ENCODE measurements around the gene ABHD13.
A peak's percentile ranks its signal among the peaks of the same experiment; 100 is the strongest.
"Not testable (repeated sequence)": the region's sequence is repeated elsewhere in the genome, so short reads cannot be mapped to it uniquely, and the experiment has no call there.

ABHD13 gene

DNA sequence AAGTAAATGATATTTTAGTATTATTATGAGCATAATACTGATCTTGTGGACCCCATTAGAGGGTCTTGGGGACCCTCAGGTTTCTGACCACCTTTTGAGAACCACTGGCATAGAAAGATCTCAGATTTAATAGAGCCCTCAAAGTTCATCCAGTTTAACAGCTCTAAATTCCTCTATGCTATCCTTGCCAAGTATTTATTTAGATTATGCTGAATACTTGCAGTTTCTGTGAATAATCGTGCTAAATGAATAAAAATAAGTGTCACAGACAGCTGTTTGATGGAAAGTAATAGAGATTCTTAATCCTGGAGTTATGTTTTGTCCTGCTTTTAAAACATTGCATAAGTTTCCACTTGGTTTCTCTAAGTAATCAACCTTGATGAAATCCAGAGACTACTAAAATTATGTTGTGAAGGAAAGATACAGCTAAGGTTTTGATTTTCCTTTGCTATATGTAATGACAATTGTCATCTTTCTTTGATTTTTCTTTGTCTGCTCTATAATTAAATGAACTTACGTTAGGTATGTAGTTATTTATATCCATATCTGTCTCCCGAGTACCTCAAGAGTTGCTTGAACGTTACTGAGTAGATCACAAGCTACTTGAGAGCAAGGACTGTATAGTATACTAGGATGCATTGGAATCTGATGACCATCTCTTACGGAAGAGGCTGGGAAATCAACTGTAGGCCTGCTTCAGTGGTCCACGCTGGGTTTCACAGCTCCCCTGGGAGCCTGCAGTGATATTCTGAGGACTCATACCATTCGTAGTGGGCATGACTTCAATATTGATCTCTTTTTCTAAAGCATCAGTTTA is 5.7 kb downstream of the ABHD13 start:
- DNase-seq (ENCODE audit: low spot score) = no peak

DNA sequence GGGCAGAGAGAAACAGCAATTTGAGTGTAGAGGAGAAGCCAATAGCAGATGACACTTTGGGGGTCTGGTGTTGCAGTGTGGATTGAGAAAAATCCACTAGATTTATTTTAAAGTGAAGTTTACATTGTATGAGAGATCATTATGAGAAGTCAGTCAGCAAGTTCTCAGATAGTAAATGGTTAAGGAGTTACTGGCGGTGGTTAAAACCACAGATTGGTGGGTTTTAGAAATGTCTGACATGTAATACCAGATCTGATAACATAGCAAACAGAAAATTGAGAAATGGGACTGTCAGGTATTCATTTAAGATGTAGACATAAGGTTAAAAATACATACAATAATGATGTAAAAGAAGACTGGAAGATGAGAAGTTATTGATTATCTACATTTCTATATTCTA is 7.2 kb downstream of the ABHD13 start:
- no peak for DNase-seq (ENCODE audit: low spot score)

DNA sequence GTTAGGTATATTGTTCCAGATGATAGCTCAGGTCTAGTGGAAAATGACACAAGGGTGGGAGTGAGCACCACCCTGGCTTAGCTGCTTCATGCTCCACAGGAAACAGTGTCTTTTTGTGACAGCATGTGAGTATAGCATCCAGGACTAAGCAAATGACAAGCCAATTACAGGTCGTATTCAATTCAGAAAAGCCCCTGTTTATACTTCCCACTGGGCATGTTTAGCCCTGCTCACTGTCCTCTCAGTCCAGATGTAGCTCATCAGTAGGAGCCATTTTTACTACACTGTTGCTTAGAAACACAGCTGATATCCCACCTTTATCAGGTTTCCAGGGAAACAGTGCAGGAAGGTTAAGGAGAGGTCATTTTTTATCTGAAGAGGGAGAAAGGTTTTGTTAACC is 8.0 kb downstream of the ABHD13 start:
- DNase-seq (ENCODE audit: low spot score) = no peak

DNA sequence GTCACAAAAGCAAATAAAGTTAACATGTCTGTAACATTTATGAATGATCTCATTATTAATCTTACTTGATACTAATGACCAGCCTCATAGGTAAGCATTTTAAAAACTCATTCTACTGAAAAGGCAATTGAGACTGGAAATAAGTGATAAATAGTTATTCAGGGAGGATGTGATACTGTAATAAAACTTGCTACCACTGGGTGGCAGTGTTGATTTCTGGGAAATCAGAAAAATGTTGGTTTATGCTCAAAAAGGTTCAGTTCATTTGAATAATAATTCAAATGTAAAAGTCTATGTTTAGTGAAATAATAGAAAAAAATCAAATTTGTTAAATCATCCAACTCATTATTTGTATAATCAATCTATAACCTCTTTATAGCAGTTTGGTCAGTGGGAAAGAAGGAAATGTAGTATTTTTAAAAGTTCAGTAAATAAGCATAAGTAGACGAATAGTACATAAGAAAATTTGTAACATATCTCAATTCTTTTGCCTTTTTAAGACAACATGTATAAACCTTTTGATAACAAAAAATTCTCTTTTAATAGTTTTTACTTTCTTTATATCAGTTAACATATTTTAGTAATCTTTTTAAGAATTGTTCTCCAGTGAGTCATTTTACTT is 9.6 kb downstream of the ABHD13 start:
- peak; percentile 43 for DNase-seq (ENCODE audit: low spot score)

DNA sequence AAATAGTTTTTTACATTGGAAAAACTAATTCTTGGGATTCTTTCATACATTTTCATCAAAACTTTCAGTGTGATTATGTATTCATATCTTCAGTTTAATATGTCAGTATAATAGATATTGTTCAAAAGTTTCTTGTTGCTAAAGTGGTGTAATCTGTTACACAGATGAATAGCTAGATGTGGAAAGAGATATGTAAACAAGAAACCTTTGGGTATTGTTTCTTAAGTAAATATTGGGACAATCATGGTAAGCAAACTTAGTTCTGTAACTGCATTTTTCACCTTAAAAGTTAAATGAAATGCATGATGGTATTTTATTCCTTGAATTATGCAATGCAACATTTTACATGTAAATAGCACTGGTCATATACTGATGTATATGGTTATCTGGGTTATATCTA is 12.2 kb downstream of the ABHD13 start:
- DNase-seq (ENCODE audit: low spot score) = no peak

DNA sequence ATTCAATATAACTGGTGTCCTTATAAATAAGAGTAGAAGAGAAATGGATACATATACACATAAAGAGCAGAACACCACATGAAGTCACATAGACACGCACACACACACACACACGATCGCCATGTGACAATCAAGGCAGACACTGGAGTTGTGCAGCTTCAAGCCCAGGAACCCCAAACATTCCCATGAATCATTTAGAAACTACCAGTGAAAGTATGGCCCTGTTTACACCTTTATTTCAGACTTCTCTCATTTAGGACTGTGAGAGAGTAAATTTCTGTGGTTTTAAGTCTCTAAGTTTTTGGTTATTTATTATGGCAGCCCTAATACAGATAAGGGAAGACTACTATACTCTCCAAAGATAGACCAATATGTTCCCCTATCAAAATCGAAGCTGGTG is 31.0 kb downstream of the ABHD13 start:
- DNase-seq (ENCODE audit: low spot score) = no peak

DNA sequence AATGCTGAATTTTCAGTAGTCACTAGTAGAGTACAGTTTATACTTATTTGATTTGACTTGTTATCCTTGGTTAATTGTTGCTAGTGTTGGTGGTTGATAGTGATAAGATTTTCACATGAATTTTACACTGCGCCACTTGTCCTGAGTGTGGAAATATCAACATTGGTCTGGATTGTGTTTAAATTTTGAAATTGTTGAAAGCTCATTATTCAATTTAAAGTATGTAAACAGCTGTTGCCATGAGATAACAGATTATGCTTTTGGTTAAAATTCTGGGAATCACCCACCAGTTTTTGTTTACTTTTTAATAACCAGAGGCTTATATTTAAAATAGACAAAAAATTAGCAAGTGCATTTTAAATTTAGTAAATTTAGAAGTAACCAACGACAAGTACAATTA is 39.1 kb downstream of the ABHD13 start:
- no peak for DNase-seq (ENCODE audit: low spot score)

DNA sequence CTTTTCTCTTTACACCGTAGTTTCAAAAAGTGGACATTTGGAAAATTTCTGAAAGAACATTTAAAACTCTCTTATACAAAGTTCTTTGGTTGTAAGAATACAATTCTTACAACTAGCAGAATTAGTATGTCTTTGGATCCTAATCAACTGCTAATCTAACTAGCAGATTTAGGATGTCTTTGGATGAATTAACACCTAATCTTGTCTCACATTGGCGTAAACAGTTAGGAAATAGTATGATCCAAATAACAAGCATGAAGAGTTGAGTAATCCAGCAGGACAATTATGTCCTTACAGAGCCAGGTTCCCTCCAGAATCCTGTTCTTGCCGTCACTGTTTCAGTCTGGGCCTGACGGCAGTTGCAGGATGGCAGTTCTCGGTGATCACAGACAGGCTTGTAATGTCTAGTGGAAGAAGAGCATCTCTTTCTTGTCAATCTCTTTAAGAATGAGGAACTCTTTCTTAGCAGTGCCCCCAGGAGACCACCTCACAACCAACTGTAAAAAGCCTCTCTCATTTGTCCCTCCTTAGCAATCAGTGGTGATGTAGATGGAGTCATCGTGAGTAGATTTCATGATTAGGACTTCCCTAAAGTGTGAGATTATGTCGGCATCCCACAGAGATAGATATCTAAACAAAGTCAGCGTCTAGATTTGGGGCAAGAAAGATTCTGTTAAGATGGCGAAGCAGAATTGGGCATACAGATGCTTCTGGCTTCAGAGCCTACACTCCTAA is 45.6 kb downstream of the ABHD13 start:
- DNase-seq (ENCODE audit: low spot score) = no peak

DNA sequence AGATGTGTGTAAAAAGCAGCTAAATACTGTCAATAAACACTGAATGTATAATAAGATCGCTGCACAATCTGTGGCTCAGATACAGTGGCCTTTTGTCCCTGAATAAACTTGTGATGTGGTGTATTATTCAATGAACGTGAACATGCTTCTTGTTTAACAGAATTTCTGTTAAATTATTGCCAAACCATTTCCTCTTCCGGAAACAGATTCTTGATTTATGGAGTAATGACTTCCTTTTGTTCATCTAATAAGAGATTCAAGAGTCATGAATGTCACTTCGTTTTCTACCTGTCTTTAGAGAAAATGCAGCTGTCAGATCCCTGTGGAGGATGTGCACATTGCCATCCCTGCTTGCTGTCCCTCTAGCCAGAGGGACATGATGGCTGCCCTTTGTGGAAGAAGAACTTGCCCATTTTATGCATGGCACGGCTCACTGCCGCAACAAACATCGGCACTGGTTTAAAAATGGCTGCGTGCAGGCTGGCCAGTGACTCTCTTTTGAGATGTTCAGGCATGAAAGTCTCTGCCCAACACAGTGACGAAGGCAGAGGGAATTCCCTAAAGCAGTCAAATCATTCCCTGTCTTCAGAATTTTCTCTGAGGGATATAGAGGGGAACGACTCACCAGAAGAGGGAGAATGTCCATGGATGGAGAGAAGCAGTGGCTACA is 48.3 kb downstream of the ABHD13 start:
- DNase-seq (ENCODE audit: low spot score) = no peak

DNA sequence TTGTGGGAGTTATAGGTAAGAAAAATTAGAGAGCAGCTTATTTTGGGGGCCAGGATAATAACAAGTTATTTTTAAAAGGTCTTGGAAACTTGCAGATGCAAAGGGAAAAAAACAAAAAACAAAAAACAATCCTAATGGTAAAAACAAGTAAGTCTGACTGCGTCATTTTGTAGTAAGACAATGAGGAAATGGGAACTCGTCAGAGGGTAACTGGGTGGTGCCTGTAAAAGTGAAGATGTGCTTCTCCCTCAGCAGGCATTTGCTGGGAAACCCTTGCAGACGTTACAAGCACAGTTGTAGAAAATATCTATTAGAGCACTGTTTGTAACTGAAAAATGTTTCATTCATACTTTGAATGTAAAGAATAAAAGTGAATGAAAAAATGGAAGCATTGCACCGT is 49.2 kb downstream of the ABHD13 start:
- no peak for DNase-seq (ENCODE audit: low spot score)

DNA sequence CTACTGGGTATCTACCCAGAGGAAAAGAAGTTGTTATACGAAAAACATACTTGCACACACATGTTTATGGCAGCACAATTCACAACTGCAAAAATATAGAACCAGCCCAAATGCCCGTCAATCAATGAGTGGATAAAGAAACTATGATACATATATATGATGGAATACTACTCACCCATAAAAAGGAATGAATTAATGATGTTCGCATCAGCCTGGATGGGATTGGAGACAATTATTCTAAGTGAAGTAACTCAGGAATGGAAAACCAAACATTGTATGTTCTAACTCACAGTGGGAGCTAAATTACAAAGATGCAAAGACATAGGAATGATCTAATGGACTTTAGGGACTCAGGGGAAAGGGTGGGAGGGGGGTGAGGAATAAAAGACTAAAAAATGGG is 49.7 kb downstream of the ABHD13 start:
- DNase-seq (ENCODE audit: low spot score) = not testable (repeated sequence)

DNA sequence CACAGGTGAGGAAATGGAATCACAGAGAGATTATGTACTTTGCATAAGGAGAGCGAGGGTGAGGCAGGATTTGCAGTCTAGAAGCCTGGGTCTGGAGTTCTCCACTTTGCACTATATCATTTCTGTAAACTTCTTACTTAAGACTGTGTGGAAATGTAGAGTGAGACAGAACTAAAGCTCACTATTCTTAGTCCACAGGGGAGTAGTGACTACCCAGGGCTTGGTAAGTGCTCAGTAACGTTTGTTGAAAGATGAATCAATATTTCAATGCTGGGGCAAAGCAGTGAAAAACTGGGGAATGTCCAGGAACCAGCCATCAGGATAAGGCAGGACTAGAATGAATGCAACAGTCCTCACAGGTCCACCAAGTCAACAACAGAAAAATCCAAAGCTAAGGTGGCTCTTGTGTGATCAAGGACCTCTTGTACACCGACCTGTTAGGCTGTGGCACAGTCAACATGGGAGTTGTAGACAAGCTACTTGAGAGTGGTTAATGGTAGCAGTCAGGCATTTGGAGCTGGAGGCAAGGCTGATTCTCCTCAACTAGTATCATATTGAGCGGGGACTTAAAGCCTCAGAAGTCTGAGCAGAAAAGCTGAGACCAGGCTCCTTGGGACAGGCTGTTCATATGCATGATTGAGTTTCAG is 50.4 kb downstream of the ABHD13 start:
- DNase-seq (ENCODE audit: low spot score) = no peak

DNA sequence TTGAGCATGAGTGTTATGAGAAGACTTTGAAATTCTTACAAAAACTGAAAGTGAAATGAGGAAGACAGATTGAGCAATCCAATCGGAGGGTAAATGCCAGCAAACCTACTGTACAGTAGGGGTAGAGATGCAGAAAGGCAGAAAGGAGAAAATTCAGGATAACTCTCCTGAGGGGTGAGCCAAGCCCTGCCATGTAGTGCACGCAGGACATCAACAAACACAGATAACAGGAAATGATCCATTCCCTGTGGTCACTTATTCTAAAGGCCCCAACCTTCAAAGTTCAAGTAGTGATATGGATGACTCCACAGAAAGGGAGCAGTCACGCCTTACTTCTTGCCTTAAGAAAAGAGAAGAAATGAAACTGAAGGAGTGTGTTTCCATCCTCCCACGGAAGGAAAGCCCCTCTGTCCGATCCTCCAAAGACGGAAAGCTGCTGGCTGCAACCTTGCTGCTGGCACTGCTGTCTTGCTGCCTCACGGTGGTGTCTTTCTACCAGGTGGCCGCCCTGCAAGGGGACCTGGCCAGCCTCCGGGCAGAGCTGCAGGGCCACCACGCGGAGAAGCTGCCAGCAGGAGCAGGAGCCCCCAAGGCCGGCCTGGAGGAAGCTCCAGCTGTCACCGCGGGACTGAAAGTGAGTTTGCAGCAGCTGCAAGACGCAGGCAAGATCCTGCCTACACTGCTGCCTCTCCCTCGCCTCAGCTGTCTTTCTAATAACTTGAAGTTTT is 51.6 kb downstream of the ABHD13 start, which contains the start of gene TNFSF13B:
TSS of gene TNFSF13B (plus strand) at position 118 of the 728 bp plus-strand sequence. CDS start at position 296, 178 bp downstream.
- DNase-seq (ENCODE audit: low spot score) = peak; percentile 13

DNA sequence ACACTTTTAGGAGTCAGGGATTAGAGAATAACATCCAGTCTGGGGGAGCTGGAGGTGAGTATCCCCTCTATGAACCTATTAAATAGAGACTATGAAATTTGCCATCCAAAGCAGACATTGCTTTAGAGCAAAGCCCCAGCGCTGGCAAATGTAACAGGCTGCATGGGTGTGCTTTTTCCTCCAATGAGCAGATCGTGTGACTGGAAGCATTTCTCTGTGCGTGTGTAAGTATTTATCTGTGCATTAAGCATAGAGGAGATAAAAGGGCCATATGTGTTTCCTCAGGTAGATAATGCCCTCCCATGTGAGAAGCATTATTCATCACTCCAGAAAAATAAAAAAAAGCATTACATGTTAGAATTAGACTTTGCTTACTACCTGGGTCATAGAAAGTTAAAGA is 52.2 kb downstream of the ABHD13 start:
- no peak for DNase-seq (ENCODE audit: low spot score)

DNA sequence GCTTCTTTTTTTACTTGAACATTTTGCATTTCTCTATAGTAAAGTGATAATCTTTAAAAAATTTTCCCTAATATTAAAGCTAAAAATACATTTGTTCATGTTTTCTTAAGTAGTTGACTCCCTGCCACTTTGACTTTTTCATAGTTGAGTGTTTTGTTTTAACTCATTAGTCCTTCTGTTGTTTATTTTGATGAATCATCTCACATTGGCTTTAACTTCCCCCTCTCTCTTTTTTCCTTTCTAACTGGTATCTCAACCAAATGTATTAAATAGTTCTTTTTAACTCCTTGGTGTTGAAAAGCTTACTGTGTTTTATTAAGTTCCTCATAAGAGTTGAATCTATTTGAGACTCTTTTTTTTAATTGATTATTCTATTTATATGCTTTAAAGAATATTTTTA is 54.1 kb downstream of the ABHD13 start:
- no peak for DNase-seq (ENCODE audit: low spot score)

DNA sequence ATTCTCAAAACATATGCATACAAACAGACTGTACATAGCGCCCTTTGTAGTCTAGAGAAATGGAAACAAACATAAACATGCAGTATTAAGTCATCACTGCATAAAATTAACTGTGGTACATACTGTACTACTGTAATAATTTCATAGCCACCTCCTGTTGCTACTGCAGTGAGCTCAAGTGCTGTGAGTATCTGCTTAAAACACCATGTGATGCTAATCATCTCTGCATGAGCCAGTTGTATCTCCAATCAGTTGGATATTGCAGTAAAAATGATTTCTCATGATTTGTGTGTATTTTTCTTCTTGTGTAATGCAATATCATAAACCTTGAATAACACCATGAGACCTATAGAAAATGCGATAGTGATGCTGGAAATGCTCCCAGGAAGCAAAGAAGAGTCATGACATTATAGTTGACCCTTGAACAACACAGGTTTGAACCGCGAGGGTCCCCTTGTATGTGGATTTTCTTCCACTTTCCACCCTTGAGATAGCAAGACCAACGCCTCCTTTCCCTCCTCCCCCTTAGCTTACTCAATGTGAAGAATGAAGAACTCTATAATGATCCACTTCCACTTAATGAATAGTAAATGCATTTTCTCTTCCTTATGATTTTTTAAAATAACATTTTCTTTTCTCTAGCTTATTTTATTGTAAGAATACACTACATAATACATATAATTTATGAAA is 55.4 kb downstream of the ABHD13 start:
- DNase-seq (ENCODE audit: low spot score) = no peak

DNA sequence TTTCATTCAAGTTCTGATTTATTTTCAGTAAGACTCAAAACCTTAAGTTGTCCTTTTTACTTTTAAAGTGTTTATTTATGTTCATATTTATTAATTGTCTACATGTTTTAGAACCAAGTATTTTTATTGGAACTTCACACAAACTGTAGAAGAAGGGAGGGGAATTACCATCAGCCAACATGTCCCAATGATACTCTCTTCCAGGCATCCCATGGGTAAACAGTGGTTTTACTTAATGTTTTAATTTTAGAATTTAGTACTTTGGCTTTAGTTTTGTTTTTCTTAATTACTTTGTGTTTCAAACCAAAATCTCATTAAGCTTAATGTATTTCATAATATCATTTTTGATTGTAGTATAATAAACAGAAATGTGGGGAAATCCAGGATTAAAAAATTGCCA is 56.5 kb downstream of the ABHD13 start:
- DNase-seq (ENCODE audit: low spot score) = no peak

DNA sequence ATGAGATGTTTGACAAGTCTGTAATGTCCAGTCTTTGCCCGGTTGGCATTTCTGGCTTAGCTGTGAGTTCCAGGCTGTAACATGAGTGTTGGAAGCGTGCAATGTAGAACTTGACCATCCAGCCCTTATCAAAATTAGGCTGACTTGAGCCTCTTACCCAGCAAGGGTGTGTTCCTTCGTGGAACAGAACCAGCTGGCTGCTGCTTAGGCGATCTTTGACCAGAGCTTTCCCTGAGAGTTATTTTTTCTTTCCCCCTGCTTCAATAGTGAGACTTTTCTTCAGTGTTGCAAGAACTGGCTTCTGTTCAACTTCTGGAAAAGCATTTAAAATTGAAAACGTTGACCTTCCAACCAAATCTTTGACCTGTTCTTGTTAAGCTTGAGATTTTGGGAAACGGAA is 57.9 kb downstream of the ABHD13 start:
- no peak for DNase-seq (ENCODE audit: low spot score)

DNA sequence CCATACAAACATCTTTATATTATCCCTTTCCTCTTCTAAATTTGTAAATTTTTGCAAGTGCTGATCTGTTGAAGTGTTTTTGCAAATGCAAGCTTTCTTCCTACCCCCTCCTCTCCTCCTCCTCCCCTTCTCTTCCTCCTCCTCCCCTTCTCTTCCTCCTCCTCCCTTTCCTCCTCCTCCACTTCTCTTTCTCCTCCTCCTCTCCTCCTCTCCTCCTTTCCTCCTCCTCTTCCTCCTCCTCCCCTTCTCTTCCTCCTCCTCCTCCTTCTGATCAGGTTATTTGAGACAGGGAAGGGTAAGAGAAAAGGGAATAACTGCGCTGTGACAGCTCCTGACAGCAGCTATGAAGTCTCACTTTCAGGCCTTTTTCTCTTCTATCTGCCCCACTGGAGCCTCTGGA is 60.3 kb downstream of the ABHD13 start:
- no peak for DNase-seq (ENCODE audit: low spot score)

DNA sequence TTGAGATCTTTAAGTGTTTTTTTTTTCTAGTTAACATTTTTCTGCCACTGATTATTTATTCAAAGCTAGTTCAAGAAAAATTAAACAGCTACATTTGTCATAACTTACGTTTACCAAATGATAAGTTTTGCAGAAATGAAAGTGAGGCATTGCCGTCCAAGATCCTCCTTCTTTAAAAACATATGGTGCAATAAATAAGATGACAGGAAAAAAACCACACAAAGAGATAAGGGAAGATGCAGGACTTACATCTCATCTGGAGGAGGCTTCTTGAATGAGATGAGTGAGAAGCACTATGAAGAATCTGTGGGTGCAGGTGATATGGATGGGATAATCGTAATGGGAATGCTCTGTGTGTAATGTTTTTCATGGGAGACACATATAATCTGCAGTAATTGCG is 63.7 kb downstream of the ABHD13 start:
- no peak for DNase-seq (ENCODE audit: low spot score)

DNA sequence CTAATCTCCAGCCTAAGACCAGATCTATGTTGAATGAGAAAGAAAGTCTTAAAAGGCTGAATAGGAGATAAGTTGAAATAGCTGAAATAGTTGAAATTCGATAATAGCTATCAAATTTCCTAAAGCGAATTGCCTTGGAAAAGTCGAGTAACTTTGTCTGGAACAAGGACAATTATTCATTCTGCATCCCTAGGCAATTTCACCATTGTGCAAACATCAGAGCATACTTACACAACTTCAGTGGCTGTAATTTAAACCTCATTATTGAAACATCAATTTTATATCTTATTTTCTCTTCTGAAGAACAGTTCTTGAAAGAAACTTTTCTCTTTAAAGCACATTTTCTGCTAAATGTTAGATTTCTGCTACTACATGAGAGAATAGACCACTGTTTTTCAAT is 64.9 kb downstream of the ABHD13 start:
- no peak for DNase-seq (ENCODE audit: low spot score)
